ENCODE results near the gene UBN1. TPM values are rescaled to one million over a fixed set of nuclear protein-coding genes. Genes with fewer than 3 reads are reported as not detected.

UBN1 gene
- total RNA-seq, 1 donor from 2014 or later, result 39.4 TPM

DNA sequence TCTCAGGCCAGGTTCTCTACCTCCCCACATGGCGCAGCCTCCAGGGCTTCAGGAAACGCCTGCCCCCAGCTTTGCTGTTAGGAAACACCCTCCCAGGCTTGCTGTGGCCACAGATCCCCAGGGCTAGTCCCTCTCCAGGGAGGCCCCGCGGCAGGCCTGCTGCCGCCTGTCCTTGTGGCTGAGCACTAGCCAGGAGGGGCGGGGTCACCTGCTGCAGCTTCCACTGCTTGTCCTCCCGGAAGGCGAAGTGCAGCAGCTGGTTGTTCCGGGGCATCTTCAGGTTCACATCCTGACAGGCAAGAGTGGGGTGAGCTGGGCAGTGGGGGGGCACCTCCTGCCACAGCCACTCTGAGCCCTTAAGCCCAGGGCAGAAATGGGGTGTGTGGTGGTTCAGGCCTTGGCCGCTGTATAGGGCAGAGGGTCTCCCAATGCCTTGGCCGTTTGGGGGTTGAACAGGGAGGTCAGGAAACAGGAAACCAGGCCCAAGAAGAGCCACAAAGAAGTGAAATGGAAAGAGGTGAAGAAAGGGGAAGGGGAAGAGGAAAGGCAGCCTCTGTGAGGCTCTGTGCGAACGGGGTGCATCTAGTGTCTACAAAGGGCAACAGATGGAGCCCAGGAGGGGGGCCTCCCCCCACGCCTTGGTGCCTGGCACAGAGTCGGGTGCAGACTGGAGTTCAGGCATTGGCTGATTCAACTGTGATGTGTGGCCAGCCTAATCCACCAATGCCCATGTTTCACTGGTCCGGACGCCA, 46.8 kb upstream of the UBN1 start:
- Mint-ChIP-seq H3K36me3 (peaks cover 3% of the 10 kb centered on the region), H3K4me1 (ENCODE audit: unreplicated experiment) (peaks cover 18% of the 10 kb centered on the region), H3K4me3 (peak overlapping the region; percentile 78), H3K27ac (peak overlapping the region; percentile 72), H3K27me3 (no peaks in the 10 kb centered on the region), H3K9me3 (no peaks in the 10 kb centered on the region)
- TF ChIP-seq, protein P1, sequence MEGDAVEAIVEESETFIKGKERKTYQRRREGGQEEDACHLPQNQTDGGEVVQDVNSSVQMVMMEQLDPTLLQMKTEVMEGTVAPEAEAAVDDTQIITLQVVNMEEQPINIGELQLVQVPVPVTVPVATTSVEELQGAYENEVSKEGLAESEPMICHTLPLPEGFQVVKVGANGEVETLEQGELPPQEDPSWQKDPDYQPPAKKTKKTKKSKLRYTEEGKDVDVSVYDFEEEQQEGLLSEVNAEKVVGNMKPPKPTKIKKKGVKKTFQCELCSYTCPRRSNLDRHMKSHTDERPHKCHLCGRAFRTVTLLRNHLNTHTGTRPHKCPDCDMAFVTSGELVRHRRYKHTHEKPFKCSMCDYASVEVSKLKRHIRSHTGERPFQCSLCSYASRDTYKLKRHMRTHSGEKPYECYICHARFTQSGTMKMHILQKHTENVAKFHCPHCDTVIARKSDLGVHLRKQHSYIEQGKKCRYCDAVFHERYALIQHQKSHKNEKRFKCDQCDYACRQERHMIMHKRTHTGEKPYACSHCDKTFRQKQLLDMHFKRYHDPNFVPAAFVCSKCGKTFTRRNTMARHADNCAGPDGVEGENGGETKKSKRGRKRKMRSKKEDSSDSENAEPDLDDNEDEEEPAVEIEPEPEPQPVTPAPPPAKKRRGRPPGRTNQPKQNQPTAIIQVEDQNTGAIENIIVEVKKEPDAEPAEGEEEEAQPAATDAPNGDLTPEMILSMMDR (conservative IDR thresholded peaks at IDR 0.05), result no peak
- DNase-seq (ENCODE audit: extremely low spot score, unreplicated experiment), result no peak

DNA sequence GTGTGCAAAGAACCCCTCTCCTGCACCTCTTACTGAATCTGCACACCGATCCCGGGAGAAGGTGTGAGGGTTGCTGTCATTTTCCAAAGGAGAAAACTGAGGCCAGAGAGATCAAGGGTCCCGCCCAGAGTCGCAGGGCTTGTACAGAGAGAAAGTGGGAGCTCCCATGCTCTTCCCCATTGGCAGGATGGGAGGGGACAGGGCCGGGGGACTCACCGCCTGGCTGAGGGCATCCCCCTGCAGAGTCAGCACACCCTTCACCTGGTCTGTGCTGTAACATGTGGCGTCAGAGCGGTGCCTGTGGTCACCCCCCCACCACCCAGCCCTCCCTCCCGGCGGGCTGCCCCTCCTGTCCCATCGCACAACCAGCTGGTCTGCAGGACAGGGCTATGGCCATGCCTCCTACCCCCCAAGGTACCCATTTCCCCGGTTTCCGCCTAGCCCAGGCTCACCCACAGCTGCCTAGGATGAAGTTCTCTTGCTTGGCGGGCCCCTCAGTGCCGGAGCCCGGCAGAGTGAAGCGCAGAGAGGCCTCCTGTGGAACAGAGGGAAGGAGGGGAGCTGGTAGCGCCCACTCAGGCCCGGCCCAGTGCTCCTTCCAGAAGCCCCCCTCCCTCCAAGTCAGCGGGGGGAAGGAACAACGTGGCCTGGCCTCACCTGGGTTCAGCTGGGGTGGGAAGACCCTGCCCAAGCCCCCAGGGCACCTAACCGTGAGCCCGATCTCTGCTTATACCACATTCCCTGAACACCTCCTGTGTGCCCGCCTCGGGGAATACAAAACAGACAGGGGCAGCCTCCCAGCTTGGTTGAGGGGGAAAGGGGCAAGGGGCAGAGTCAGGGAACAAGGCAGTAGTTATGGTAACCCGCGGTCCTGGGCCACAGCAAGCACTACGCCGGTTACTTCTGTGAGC, 46.0 kb upstream of the UBN1 start:
- TF ChIP-seq, protein P1 (conservative IDR thresholded peaks at IDR 0.05), result no peak
- no peak for DNase-seq (ENCODE audit: extremely low spot score, unreplicated experiment)
- Mint-ChIP-seq H3K9me3 (no peaks in the 10 kb centered on the region), H3K27me3 (no peaks in the 10 kb centered on the region), H3K27ac (peak overlapping the region; percentile 79), H3K36me3 (peaks cover 3% of the 10 kb centered on the region), H3K4me1 (ENCODE audit: unreplicated experiment) (peaks cover 18% of the 10 kb centered on the region), H3K4me3 (peak overlapping the region; percentile 90)

DNA sequence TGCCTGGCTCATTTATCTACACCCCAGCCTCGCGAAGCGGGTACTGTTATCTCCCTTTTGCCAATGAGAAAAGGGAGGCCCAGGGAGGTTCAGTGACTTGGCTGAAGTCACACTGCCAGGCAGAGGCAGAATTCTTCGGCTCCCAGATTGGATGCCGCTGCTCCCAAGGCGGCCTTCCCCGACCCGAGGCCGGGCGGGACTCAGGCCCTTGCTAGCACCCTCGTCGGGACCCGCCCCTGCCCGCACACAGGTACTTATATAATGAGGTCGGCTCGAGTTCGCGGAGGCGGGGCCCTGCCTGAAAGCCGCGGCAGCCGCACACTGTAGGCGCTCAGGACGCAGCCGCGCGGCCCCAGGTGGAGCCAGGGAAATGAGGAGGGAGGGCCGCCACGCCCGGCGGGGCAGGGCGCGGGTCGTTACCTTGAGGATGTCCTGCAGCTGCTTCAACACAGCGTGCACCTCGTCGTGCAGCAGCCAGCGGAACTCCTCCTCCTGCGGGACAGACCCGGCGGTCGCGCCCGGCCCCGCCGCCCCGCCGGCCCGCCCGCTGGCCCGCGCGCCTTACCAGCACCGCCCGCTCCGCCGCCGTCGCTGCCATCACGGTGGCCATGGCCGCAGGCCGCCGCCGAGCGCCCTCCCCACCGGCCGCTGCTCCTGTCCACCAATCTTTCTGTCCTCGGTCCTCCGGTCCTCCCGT, 45.2 kb upstream of the UBN1 start, which contains the start of gene ROGDI:
ROGDI (minus strand) TSS at position 672 of the 697 bp plus-strand sequence; CDS start at position 610, 62 bp downstream.
- Mint-ChIP-seq H3K9me3 (no peaks in the 10 kb centered on the region), H3K4me1 (ENCODE audit: unreplicated experiment) (peaks cover 18% of the 10 kb centered on the region), H3K4me3 (peak within 1 kb of the TSS; percentile 90), H3K27ac (peak within 1 kb of the TSS; percentile 86), H3K36me3 (peaks cover 3% of the 10 kb centered on the region), H3K27me3 (no peaks in the 10 kb centered on the region)
- TF ChIP-seq, protein P1 (conservative IDR thresholded peaks at IDR 0.05), result no peak
- peak; percentile 87 for DNase-seq (ENCODE audit: extremely low spot score, unreplicated experiment)

DNA sequence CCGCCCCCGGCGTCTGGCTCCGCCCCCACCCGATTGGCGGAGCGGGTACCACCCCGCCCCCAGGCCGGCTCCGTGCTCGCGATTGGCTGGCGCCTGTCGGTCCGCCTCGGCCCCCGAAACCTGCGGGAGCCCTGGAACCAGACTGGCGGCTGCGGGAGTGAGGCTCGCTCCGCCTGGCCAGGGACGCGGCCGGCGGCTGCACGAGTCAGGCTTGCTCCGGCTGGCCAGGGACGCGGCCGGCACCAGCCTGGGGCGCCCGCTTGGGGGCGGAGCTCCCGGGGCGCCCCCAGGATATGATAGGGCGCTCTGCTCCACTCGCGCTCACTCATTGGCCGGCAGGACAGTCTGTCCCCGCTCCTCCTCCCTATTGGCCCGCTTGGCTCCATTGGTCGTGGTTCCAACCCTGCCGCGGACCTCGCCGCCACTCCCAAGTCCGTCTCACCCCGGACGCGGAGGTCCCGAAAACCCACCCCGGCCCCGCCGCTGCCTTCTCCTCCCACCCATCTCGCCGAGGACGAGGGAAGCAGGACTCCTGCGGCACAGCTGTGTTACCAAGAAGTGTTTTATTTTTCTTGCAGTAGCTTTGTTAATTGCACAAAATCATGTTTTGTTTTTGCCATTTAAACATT, 44.5 kb upstream of the UBN1 start:
- DNase-seq (ENCODE audit: extremely low spot score, unreplicated experiment), result peak; percentile 91
- Mint-ChIP-seq H3K36me3 (peaks cover 6% of the 10 kb centered on the region), H3K27me3 (no peaks in the 10 kb centered on the region)

More for the DNA sequence above, 44.5 kb upstream of the UBN1 start:
- TF ChIP-seq, protein P1 (conservative IDR thresholded peaks at IDR 0.05), result no peak
- Mint-ChIP-seq H3K9me3 (no peaks in the 10 kb centered on the region), H3K4me1 (ENCODE audit: unreplicated experiment) (peaks cover 18% of the 10 kb centered on the region), H3K27ac (peak overlapping the region; percentile 86), H3K4me3 (peak overlapping the region; percentile 90)
